HepG2 (cell line): ENCODE results near the gene PRAMEF25. TPM values are rescaled to one million over a fixed set of nuclear protein-coding genes. Genes with fewer than 3 reads are reported as not detected.

ENCODE experiments used
- polyA plus RNA-seq, 8 experiments: library from polyadenylated mRNA; depleted of rRNA in 3 of 8; stranded (reverse) in 7 of 8; unstranded in 1 of 8; fragments of >200 nt; fragmentation: Illumina TruSeq in 4 of 8; extraction: Trizol in 4 of 8; gene quantifications; 2 replicates each; pipeline versions ENCODE4 v1.2.1 to v1.2.3, GENCODE V29; 2011 to 2016; ENCODE audit warnings: low read depth in 4 of 8, missing spikeins in 1 of 8, mixed read lengths in 1 of 8; ENCODE audit not compliant: insufficient read depth in 1 of 8
- total RNA-seq, 5 experiments: library from RNA; depleted of rRNA; stranded (reverse); fragments of >200 nt; fragmentation: Illumina TruSeq; extraction: Trizol; gene quantifications; 2 replicates each; pipeline ENCODE4 v1.2.3, GENCODE V29; 2016; ENCODE audit warnings: low read depth in 1 of 5

The PRAMEF25 gene
- total and polyA plus RNA-seq, 2 of the 13 experiments (the other 11 are each of a cell fraction or from before 2014, with no cell fraction given) = not detected

Other genes with a start within 250 kb of the PRAMEF25 start
- gene PRAMEF11, start 239.4 kb upstream of the PRAMEF25 start, total RNA-seq (2016; rRNA removed; fragmentation: Illumina TruSeq; extraction: Trizol) = not detected in 2 replicates
- not detected in 2 replicates for gene PRAMEF11, start 239.4 kb upstream of the PRAMEF25 start, polyA plus RNA-seq (2011; rRNA removed)
- 0.18 TPM in 1 of 2 replicates, not detected in the other for gene HNRNPCL1, start 222.1 kb upstream of the PRAMEF25 start, total RNA-seq (2016; rRNA removed; fragmentation: Illumina TruSeq; extraction: Trizol)
- gene HNRNPCL1, start 222.1 kb upstream of the PRAMEF25 start, polyA plus RNA-seq (2011; rRNA removed) = not detected in 2 replicates
- not detected in 2 replicates for gene PRAMEF2, start 213.7 kb upstream of the PRAMEF25 start, total RNA-seq (2016; rRNA removed; fragmentation: Illumina TruSeq; extraction: Trizol)
- not detected in 2 replicates for gene PRAMEF2, start 213.7 kb upstream of the PRAMEF25 start, polyA plus RNA-seq (2011; rRNA removed)
- not detected in 2 replicates for gene PRAMEF4, start 184.6 kb upstream of the PRAMEF25 start, total RNA-seq (2016; rRNA removed; fragmentation: Illumina TruSeq; extraction: Trizol)
- gene PRAMEF4, start 184.6 kb upstream of the PRAMEF25 start, polyA plus RNA-seq (2011; rRNA removed) = not detected in 2 replicates
- not detected in 2 replicates for gene PRAMEF10, start 172.5 kb upstream of the PRAMEF25 start, total RNA-seq (2016; rRNA removed; fragmentation: Illumina TruSeq; extraction: Trizol)
- not detected in 2 replicates for gene PRAMEF10, start 172.5 kb upstream of the PRAMEF25 start, polyA plus RNA-seq (2011; rRNA removed)
- not detected in 2 replicates for gene PRAMEF7, start 154.2 kb upstream of the PRAMEF25 start, total RNA-seq (2016; rRNA removed; fragmentation: Illumina TruSeq; extraction: Trizol)
- gene PRAMEF7, start 154.2 kb upstream of the PRAMEF25 start, polyA plus RNA-seq (2011; rRNA removed) = not detected in 2 replicates
- gene PRAMEF6, start 123.2 kb upstream of the PRAMEF25 start, total RNA-seq (2016; rRNA removed; fragmentation: Illumina TruSeq; extraction: Trizol) = not detected in 2 replicates
- not detected in 2 replicates for gene PRAMEF6, start 123.2 kb upstream of the PRAMEF25 start, polyA plus RNA-seq (2011; rRNA removed)
- gene PRAMEF27, start 14.2 kb upstream of the PRAMEF25 start, total RNA-seq (2016; rRNA removed; fragmentation: Illumina TruSeq; extraction: Trizol) = not detected in 2 replicates
- not detected in 2 replicates for gene PRAMEF27, start 14.2 kb upstream of the PRAMEF25 start, polyA plus RNA-seq (2011; rRNA removed)
- not detected in 2 replicates for gene HNRNPCL3, start 10.0 kb upstream of the PRAMEF25 start, total RNA-seq (2016; rRNA removed; fragmentation: Illumina TruSeq; extraction: Trizol)
- not detected in 2 replicates for gene HNRNPCL3, start 10.0 kb upstream of the PRAMEF25 start, polyA plus RNA-seq (2011; rRNA removed)
- not detected in 2 replicates for gene HNRNPCL2, start 46.1 kb downstream of the PRAMEF25 start, total RNA-seq (2016; rRNA removed; fragmentation: Illumina TruSeq; extraction: Trizol)
- not detected in 2 replicates for gene HNRNPCL2, start 46.1 kb downstream of the PRAMEF25 start, polyA plus RNA-seq (2011; rRNA removed)
- gene PRAMEF26, start 85.2 kb downstream of the PRAMEF25 start, total RNA-seq (2016; rRNA removed; fragmentation: Illumina TruSeq; extraction: Trizol) = not detected in 2 replicates
- not detected in 2 replicates for gene PRAMEF26, start 85.2 kb downstream of the PRAMEF25 start, polyA plus RNA-seq (2011; rRNA removed)
- not detected in 2 replicates for gene HNRNPCL4, start 94.9 kb downstream of the PRAMEF25 start, total RNA-seq (2016; rRNA removed; fragmentation: Illumina TruSeq; extraction: Trizol)
- gene HNRNPCL4, start 94.9 kb downstream of the PRAMEF25 start, polyA plus RNA-seq (2011; rRNA removed) = not detected in 2 replicates
- gene PRAMEF9, start 101.1 kb downstream of the PRAMEF25 start, total RNA-seq (2016; rRNA removed; fragmentation: Illumina TruSeq; extraction: Trizol) = not detected in 2 replicates
- not detected in 2 replicates for gene PRAMEF9, start 101.1 kb downstream of the PRAMEF25 start, polyA plus RNA-seq (2011; rRNA removed)
- gene PRAMEF13, start 130.6 kb downstream of the PRAMEF25 start, total RNA-seq (2016; rRNA removed; fragmentation: Illumina TruSeq; extraction: Trizol) = not detected in 2 replicates
- not detected in 2 replicates for gene PRAMEF13, start 130.6 kb downstream of the PRAMEF25 start, polyA plus RNA-seq (2011; rRNA removed)
- not detected in 2 replicates for gene PRAMEF18, start 155.4 kb downstream of the PRAMEF25 start, total RNA-seq (2016; rRNA removed; fragmentation: Illumina TruSeq; extraction: Trizol)
- not detected in 2 replicates for gene PRAMEF18, start 155.4 kb downstream of the PRAMEF25 start, polyA plus RNA-seq (2011; rRNA removed)
- not detected in 2 replicates for gene PRAMEF5, start 183.4 kb downstream of the PRAMEF25 start, total RNA-seq (2016; rRNA removed; fragmentation: Illumina TruSeq; extraction: Trizol)
- not detected in 2 replicates for gene PRAMEF5, start 183.4 kb downstream of the PRAMEF25 start, polyA plus RNA-seq (2011; rRNA removed)
- not detected in 2 replicates for gene PRAMEF8, start 214.4 kb downstream of the PRAMEF25 start, total RNA-seq (2016; rRNA removed; fragmentation: Illumina TruSeq; extraction: Trizol)
- not detected in 2 replicates for gene PRAMEF8, start 214.4 kb downstream of the PRAMEF25 start, polyA plus RNA-seq (2011; rRNA removed)
- not detected in 2 replicates for gene PRAMEF33, start 232.8 kb downstream of the PRAMEF25 start, total RNA-seq (2016; rRNA removed; fragmentation: Illumina TruSeq; extraction: Trizol)
- not detected in 2 replicates for gene PRAMEF33, start 232.8 kb downstream of the PRAMEF25 start, polyA plus RNA-seq (2011; rRNA removed)
- gene PRAMEF15, start 244.8 kb downstream of the PRAMEF25 start, total RNA-seq (2016; rRNA removed; fragmentation: Illumina TruSeq; extraction: Trizol) = not detected in 2 replicates
- gene PRAMEF15, start 244.8 kb downstream of the PRAMEF25 start, polyA plus RNA-seq (2011; rRNA removed) = not detected in 2 replicates